HUES48 (cell line): ENCODE results near the gene AOC3.
"Not testable (repeated sequence)": the region's sequence is repeated elsewhere in the genome, so short reads cannot be mapped to it uniquely, and the experiment has no call there.

Experiments used
- H3K27ac ChIP-seq: one replicate; pipeline ENCODE4 v1.7.0; 2013; ENCODE audit warnings: low read depth, low read length, inconsistent platforms
- H3K27me3 ChIP-seq: 2 replicates; pipeline ENCODE4 v1.6.1; 2013; ENCODE audit warnings: mild to moderate bottlenecking, low read length; ENCODE audit not compliant: control insufficient read depth, insufficient read depth
- H3K36me3 ChIP-seq: 2 replicates; pipeline ENCODE4 v1.6.1; 2013; ENCODE audit warnings: low read length; ENCODE audit not compliant: control insufficient read depth, insufficient read depth
- H3K4me1 ChIP-seq: 2 replicates; pipeline ENCODE4 v1.6.1; 2013; ENCODE audit warnings: mild to moderate bottlenecking, low read length; ENCODE audit not compliant: control insufficient read depth, insufficient read depth
- H3K4me3 ChIP-seq: 2 replicates; pipeline ENCODE4 v1.5.1; 2013; ENCODE audit warnings: mild to moderate bottlenecking, low read depth, low read length
- H3K9ac ChIP-seq: 2 replicates; pipeline ENCODE4 v1.6.1; 2013; ENCODE audit warnings: mild to moderate bottlenecking, low read depth, low read length, moderate library complexity
- H3K9me3 ChIP-seq: 2 replicates; pipeline ENCODE4 v1.6.1; 2013; ENCODE audit warnings: low read length; ENCODE audit not compliant: control insufficient read depth, insufficient read depth

Gene AOC3

GRCh38 chr17:42871647-42872046 lies 20.6 kb downstream of the AOC3 start:
- H3K27me3 ChIP-seq: no peaks in the 10 kb centered on the region
- H3K36me3 ChIP-seq: no peaks in the 10 kb centered on the region
- H3K9me3 ChIP-seq: peaks cover 3% of the 10 kb centered on the region; the same call in 1 of the 2 replicates
- no peak overlapping the region for H3K4me3 ChIP-seq
- H3K9ac ChIP-seq: no peak overlapping the region
- no peak overlapping the region for H3K27ac ChIP-seq
- H3K4me1 ChIP-seq: no peaks in the 10 kb centered on the region

- Histone ChIP-seq H3K4me3 (no peak overlapping the region), H3K27ac (no peak overlapping the region), H3K27me3 (peaks cover 1% of the 10 kb centered on the region; the same call in 1 of the 2 replicates), H3K9me3 (peaks cover 3% of the 10 kb centered on the region; the same call in 1 of the 2 replicates), H3K4me1 (no peaks in the 10 kb centered on the region), H3K36me3 (no peaks in the 10 kb centered on the region), H3K9ac (no peak overlapping the region)
Observed at GRCh38 chr17:42872251-42872965, 21.4 kb downstream of the AOC3 start.

- no peak overlapping the region for H3K4me3 ChIP-seq
- no peak overlapping the region for H3K27ac ChIP-seq
- H3K27me3 ChIP-seq: peaks cover 7% of the 10 kb centered on the region
- no peaks in the 10 kb centered on the region for H3K36me3 ChIP-seq
- peaks cover 1% of the 10 kb centered on the region; the same call in 1 of the 2 replicates for H3K4me1 ChIP-seq
- H3K9me3 ChIP-seq: peaks cover 3% of the 10 kb centered on the region; the same call in 1 of the 2 replicates
- no peak overlapping the region for H3K9ac ChIP-seq
Observed at GRCh38 chr17:42873315-42873714, 22.3 kb downstream of the AOC3 start.

- not testable (repeated sequence) for H3K4me3 ChIP-seq, H3K36me3 ChIP-seq, H3K9ac ChIP-seq, H3K9me3 ChIP-seq, H3K4me1 ChIP-seq, H3K27ac ChIP-seq
- H3K27me3 ChIP-seq: peaks cover 11% of the 10 kb centered on the region
Observed at GRCh38 chr17:42873932-42874695, 23.1 kb downstream of the AOC3 start.

GRCh38 chr17:42877037-42877436 lies 26.0 kb downstream of the AOC3 start:
- Histone ChIP-seq H3K9me3 (no peaks in the 10 kb centered on the region), H3K4me3 (no peak overlapping the region)

GRCh38 chr17:42878123-42878880 lies 27.3 kb downstream of the AOC3 start:
- H3K9ac ChIP-seq: no peak overlapping the region
- no peaks in the 10 kb centered on the region for H3K9me3 ChIP-seq
- H3K27me3 ChIP-seq: peaks cover 11% of the 10 kb centered on the region
- no peak overlapping the region for H3K27ac ChIP-seq
- no peaks in the 10 kb centered on the region for H3K36me3 ChIP-seq
- H3K4me3 ChIP-seq: no peak overlapping the region
- peaks cover 6% of the 10 kb centered on the region; the same call in 1 of the 2 replicates for H3K4me1 ChIP-seq

More at GRCh38 chr17:42877037-42877436, 26.0 kb downstream of the AOC3 start:
- H3K27me3 ChIP-seq: peaks cover 11% of the 10 kb centered on the region
- no peak overlapping the region for H3K9ac ChIP-seq
- H3K36me3 ChIP-seq: no peaks in the 10 kb centered on the region
- no peak overlapping the region for H3K27ac ChIP-seq
- peaks cover 6% of the 10 kb centered on the region; the same call in 1 of the 2 replicates for H3K4me1 ChIP-seq

GRCh38 chr17:42878924-42879595 lies 28.1 kb downstream of the AOC3 start:
- H3K4me1 ChIP-seq: peaks cover 6% of the 10 kb centered on the region; the same call in 1 of the 2 replicates
- H3K27me3 ChIP-seq: peaks cover 11% of the 10 kb centered on the region
- H3K9me3 ChIP-seq: no peaks in the 10 kb centered on the region
- no peaks in the 10 kb centered on the region for H3K36me3 ChIP-seq
- H3K9ac ChIP-seq: no peak overlapping the region
- no peak overlapping the region for H3K4me3 ChIP-seq
- no peak overlapping the region for H3K27ac ChIP-seq

- Histone ChIP-seq H3K27me3 (peaks cover 11% of the 10 kb centered on the region), H3K9ac (no peak overlapping the region), H3K4me3 (no peak overlapping the region), H3K9me3 (no peaks in the 10 kb centered on the region), H3K27ac (no peak overlapping the region), H3K36me3 (no peaks in the 10 kb centered on the region), H3K4me1 (peaks cover 6% of the 10 kb centered on the region; the same call in 1 of the 2 replicates)
Observed at GRCh38 chr17:42879596-42879985, 28.6 kb downstream of the AOC3 start.

GRCh38 chr17:42880776-42881310 lies 29.8 kb downstream of the AOC3 start:
- Histone ChIP-seq H3K36me3 (no peaks in the 10 kb centered on the region), H3K9ac (no peak overlapping the region), H3K27me3 (peaks cover 11% of the 10 kb centered on the region), H3K27ac (no peak overlapping the region), H3K4me1 (peaks cover 6% of the 10 kb centered on the region; the same call in 1 of the 2 replicates), H3K9me3 (no peaks in the 10 kb centered on the region), H3K4me3 (no peak overlapping the region)

- peaks cover 11% of the 10 kb centered on the region for H3K27me3 ChIP-seq
- not testable (repeated sequence) for H3K4me1 ChIP-seq, H3K4me3 ChIP-seq, H3K27ac ChIP-seq, H3K36me3 ChIP-seq, H3K9ac ChIP-seq, H3K9me3 ChIP-seq
Observed at GRCh38 chr17:42881706-42882105, 30.7 kb downstream of the AOC3 start.
